Right lobe of liver (tissue), 4 donors: ENCODE measurements around the gene NANS.

ENCODE experiments used
- CTCF ChIP-seq, 4 donors: fragments of 200-600 bp in 3 of 4; fragments of 450-650 bp in 1 of 4; IDR thresholded peaks; one replicate each; pipeline versions ENCODE4 v1.5.1 to v1.8.0; 2016 to 2022; ENCODE audit warnings: antibody characterized with exemption in 4 of 4, mild to moderate bottlenecking in 2 of 4
- POLR2A ChIP-seq: fragments of 450-650 bp; IDR thresholded peaks from one replicate; pipeline ENCODE4 v1.6.1; 2017; ENCODE audit warnings: antibody characterized with exemption, mild to moderate bottlenecking
- donor health status: DM: no; HTN: no; CAD: no.
- donor health status: DM: no; HTN: no; CAD: no.
- donor health status: DM: no; HTN: yes; CAD: no.

GRCh38 chr9:98099346-98099745 is 42.8 kb downstream of the NANS start:
- TF ChIP-seq POLR2A = no peak
- TF ChIP-seq CTCF (IDR thresholded peaks at IDR 0.05) = no peak
